GM12801 (cell line): ENCODE data around the gene SPATA3.

Experiments used
- CTCF ChIP-seq: IDR thresholded peaks from one replicate; pipeline ENCODE4 v1.5.1; 2011; ENCODE audit warnings: control low read depth; ENCODE audit not compliant: insufficient read length; ENCODE audit errors: extremely low read depth

The SPATA3 gene

GRCh38 chr2:231047923-231048915 lies 52.3 kb downstream of the SPATA3 start:
- no peak for TF ChIP-seq CTCF

GRCh38 chr2:231049286-231050017 lies 53.5 kb downstream of the SPATA3 start:
- no peak for TF ChIP-seq CTCF

- no peak for TF ChIP-seq CTCF
Measured at GRCh38 chr2:231050018-231050901, 54.3 kb downstream of the SPATA3 start.

GRCh38 chr2:231051116-231051515 lies 55.2 kb downstream of the SPATA3 start:
- TF ChIP-seq CTCF: no peak

GRCh38 chr2:231052494-231053451 lies 56.9 kb downstream of the SPATA3 start:
- TF ChIP-seq CTCF: peak; percentile 17

GRCh38 chr2:231053846-231054245 lies 57.9 kb downstream of the SPATA3 start:
- TF ChIP-seq CTCF: no peak
